DMS79 treated with DMSO at 0.1 percent for 48 hours (cell line): ENCODE measurements around the gene STX3.
"Not testable (repeated sequence)": the region's sequence is repeated elsewhere in the genome, so short reads cannot be mapped to it uniquely, and the experiment has no call there.

Experiments
- DNase-seq: peaks from one replicate; lab custom pipeline; 2025; lab: John Stamatoyannopoulos, UW

Gene STX3

DNA sequence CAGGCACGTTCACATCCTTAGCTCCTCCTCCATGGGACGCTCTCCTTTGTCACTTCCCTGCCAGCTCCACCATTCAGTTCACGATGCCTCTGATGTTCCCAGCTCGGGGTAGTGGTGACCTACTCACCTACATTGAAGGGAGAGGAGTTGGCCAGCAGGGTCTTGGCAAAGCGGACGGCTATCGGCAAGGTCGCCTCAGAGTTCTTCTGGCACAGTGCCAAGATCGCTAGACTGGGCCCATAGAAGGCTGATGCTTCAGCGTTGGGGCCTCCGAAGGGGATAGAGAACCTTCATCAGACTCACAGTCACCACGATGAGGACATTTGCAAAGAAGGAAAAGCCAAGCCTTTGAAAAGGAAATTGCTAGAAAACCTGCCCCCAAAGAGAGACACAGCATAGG is 87.1 kb downstream of the STX3 start:
- no peak for DNase-seq

DNA sequence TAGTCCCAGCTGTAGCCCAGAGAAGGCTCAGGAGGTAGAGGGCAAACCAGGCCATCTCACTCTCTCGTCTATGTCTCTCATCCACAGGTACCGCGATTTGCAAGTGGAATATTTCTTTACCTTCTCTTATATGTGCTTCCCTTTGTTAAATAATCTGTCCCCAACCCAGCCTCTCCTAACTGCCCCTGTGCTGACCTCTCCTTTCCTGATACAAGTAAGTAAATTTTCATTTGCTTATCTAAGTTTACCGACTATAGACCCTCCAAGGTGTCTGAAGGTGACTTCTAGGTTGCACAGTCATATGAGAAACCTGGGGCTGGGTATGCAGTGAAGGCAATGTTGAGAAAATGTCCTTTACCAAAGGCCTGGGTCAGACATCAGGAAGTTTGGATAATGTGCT is 90.2 kb downstream of the STX3 start, which contains the start of gene CBLIF:
Gene CBLIF, minus strand, starts transcription at position 101 of the 400 bp plus-strand sequence. Its CDS starts 46 bp downstream, at position 55.
- DNase-seq, result no peak

DNA sequence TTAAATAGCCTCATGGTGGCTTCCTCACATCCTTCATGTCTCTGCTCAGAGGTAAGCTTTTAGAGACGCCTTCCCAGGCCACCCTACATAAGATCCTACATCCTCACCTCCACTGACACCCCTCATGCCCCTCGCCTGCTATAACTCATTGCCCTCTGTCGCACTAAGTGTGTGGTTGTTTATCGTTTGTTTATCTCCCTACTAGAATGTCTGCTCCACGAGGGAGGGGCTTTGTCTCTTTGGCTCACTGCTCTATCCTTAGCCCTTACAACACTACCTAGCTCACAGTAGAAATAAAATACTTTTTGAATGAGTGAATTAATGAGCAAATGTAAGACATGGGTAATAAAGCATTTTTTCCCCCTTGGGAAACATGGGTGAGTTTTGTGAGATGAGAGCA is 91.4 kb downstream of the STX3 start:
- no peak for DNase-seq

DNA sequence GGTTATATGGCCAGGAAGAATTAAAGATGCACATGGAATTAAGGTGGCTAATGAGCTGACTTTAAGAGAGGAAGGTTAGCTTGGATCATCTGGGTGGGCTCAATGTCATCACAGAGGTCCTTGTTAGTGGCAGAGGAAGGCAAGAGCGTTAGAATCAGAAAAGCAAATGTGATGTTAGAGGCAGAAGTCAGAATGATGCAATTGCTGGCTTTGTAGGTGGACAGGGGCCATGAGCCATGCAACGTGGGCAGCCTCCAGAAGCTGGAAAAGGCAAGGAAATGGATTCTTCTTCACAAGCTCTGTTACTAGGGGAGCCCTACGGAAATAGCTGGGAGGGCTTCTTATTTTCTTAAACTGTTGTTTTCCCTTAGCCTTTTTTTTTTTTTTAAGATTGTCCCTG is 92.5 kb downstream of the STX3 start:
- no peak for DNase-seq

DNA sequence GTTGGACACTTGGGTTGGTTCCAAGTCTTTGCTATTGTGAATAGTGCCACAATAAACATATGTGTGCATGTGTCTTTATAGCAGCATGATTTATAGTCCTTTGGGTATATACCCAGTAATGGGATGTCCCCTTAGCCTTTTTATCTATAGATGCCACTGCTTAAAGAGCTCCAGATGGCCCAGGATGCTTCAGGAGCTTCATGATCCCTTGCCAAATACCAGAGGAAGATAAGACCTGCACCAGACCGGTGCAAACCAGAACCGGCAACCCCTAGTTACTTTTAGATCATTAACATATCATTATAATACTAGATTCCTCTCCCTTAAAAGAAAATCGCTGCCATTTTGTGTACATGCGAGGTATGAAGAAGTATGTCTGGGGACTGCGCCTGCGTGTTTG is 93.3 kb downstream of the STX3 start:
- DNase-seq, result not testable (repeated sequence)

DNA sequence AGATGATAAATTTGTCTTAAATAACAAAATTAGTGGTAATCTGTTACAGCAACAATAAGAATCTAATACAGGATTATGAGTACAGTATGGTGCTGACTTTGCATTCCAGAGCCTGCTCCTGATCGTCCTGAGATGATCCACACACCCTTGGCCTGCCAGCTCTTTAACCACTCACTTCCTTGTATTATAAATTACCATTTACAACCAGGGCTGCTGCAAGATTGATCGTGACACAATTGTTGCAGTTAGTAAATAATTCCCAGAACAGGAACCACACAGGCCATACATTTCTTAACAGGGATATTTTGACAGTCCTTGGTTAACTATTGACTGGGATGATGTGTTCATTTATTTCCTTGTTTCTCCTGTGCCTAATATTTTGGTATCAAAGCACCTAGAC is 94.0 kb downstream of the STX3 start:
- DNase-seq, result no peak

DNA sequence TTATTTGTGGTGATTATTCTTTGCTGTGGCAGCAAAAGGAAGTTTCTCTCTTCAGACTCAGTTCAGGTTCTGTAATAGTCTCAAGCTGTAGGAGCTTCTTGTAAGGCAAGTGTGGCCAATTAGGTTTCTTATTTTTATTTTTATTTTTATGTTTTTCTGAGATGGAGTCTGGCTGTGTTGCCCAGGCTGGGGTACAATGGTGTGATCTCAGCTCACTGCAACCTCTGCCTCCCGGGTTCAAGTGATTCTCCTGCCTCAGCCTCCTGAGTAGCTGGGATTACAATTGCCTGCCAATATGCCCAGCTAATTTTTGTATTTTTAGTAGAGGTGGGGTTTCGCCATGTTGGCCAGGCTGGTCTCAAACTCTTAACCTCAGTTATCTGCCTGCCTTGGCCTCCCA is 94.4 kb downstream of the STX3 start:
- not testable (repeated sequence) for DNase-seq

DNA sequence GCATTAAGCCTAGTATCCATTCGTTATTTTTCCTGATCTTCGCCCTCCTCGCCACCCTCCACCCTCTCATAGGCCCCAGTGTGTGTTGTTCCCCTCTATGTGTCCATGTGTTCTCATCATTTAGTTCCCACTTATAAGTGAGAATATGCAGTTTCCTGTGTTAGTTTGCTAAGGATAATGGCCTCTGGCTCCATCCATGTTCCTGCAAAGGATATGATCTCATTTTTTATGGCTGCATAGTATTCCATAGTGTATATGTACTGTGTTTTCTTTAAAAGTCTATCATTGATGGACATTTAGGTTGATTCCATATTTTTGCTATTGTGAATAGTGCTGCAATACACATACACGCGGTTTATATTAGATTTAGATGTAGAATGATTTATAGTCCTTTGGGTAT is 96.2 kb downstream of the STX3 start:
- DNase-seq, result not testable (repeated sequence)

DNA sequence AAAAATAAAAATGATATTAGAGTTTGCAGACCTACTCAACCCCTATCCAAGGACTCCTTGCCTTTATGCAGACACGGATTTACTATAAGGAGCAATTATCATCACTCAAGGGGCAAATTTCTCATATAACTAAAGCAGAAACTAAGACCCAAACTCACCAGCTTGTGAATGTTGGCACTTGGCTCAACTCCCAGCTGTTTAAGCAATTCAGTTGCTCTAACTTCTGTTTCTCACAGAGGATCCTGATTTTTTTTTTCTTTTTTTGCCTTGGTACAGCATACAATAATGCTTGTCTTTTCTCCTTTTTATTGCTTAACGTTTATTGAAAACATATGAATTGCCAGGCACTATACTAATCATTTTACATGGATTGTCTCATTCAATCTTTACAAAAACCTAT is 99.7 kb downstream of the STX3 start:
- DNase-seq, result no peak
